ENCODE measurements around the gene FAM50A. TPM values are rescaled to one million over a fixed set of nuclear protein-coding genes. Genes with fewer than 3 reads are reported as not detected.

The FAM50A gene
- total RNA-seq, 1 donor from 2014 or later: 80.0 TPM

DNA sequence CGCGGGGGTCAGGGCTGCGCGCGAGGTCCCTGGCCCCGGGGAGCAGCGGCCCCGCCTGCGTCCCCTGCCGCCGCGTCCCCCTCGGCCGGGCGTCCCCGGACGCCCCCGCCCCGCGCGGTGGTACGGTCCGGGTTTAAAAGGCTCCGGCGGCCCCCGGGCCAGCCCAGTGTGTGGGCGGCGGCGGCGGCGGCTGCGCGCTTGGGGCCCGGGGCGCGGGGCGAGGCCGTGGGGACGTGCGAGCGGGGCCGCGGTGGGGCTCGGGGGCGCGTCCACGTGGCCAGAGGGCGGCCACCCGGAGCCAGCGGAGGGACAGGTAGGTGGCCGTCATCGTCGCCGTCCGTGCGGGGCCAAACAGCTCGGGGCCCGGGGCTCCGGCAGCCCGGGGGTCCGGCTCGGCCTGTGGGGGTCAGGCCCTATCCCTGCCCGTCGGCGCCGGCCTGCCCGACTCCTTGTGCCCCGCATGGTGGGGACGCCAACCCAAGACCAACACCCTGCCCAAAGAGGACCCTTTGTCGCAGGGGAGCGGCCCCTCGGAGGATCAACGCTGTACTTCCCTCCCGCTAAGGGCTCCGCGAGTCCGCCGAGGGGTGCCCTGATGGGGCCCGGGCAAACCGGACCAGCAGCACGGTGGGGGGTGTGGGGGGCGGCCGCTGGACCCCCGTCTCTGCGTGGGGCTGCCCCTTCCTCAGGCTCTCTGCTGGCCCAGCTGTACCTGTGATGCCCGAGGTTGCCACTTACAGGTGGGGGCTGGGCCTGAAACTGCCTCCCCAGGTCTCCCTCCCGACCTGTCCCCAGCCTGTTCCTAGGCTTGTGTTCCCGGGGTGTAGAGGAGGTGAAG lies 14.4 kb downstream of the FAM50A start, which contains the start of gene PLXNA3:
PLXNA3 (plus strand) TSS at position 166 of the 838 bp plus-strand sequence. CDS start 1,903 bp downstream, outside the sequence.
- H3K36me3 ChIP-seq (ENCODE audit: control insufficient read depth, insufficient read depth, low read length): no peaks in the 10 kb centered on the region
- no peak for DNase-seq (ENCODE audit: low read depth)
- no peaks in the 10 kb centered on the region for H3K27me3 ChIP-seq (ENCODE audit: control insufficient read depth, insufficient read depth, low read length)
- TF ChIP-seq, protein P1, sequence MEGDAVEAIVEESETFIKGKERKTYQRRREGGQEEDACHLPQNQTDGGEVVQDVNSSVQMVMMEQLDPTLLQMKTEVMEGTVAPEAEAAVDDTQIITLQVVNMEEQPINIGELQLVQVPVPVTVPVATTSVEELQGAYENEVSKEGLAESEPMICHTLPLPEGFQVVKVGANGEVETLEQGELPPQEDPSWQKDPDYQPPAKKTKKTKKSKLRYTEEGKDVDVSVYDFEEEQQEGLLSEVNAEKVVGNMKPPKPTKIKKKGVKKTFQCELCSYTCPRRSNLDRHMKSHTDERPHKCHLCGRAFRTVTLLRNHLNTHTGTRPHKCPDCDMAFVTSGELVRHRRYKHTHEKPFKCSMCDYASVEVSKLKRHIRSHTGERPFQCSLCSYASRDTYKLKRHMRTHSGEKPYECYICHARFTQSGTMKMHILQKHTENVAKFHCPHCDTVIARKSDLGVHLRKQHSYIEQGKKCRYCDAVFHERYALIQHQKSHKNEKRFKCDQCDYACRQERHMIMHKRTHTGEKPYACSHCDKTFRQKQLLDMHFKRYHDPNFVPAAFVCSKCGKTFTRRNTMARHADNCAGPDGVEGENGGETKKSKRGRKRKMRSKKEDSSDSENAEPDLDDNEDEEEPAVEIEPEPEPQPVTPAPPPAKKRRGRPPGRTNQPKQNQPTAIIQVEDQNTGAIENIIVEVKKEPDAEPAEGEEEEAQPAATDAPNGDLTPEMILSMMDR (IDR thresholded peaks at IDR 0.05; ENCODE audit: insufficient read depth, low read length, poor library complexity, severe bottlenecking): no peak
- H3K4me3 ChIP-seq (ENCODE audit: low read depth, low read length): peak within 1 kb of the TSS; percentile 70

DNA sequence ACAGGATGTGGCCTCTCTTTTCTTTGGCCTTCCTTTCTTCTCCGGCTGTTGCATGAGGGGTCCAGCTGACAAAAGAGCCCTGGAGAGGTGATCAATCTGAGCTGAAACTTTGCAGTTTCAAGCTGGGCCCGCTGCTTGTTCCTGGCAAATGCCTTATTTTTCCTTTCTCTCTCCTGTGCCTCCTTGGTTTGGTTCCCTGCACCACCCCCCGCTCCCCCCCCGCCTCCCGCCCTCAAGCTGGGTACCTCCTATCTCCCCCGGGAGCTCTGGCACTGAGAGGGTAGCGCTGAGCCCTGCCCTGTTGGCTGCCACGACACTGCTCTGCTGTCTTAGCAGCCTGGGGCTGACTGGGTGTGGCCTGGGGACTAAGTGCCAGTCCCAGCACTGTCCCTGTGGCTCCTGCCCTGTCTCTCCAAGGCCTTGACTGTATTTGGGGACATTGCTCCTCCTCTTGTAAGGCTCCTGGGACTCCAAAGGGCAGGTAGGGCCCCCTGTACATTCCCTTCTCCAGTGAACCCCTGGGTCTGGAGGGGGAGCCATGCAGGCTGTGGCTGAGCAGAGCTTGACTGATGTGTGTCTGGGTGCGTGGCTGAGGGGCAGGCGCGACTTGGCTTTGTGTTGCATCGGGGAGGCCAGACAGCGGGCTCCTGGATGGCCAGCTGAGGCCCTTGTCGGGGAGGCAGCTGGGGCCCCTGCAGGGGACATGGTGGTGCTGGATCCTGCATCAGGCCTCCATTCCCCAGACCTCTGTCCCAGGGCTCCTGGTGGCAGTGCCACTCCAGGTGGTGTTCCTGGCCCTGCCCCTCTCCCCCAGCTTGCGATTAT lies 15.2 kb downstream of the FAM50A start:
- Histone ChIP-seq H3K27me3 (ENCODE audit: control insufficient read depth, insufficient read depth, low read length) (no peaks in the 10 kb centered on the region), H3K4me3 (ENCODE audit: low read depth, low read length) (peak overlapping the region; percentile 70), H3K36me3 (ENCODE audit: control insufficient read depth, insufficient read depth, low read length) (no peaks in the 10 kb centered on the region)
- no peak for DNase-seq (ENCODE audit: low read depth)
- TF ChIP-seq, protein P1 (IDR thresholded peaks at IDR 0.05; ENCODE audit: insufficient read depth, low read length, poor library complexity, severe bottlenecking): no peak

DNA sequence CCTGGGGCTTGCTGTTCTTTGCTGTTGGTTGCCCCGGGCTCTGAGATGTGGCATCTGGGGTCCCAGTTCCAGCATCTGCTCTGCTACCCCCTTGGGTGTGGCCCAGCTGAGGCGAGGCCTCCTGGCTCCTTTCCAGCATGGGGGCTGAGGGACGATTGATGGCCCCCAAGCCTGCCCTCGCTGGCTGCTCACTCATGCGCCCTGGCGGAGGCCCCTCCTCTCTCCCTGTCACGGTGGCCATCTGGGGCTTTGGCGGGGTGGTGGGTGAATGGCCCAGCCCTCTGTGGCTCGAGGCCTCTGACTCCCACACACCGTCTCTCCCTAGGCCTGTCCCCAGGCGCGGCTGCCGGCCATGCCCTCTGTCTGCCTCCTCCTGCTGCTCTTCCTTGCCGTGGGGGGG lies 15.9 kb downstream of the FAM50A start:
- TF ChIP-seq, protein P1 (IDR thresholded peaks at IDR 0.05; ENCODE audit: insufficient read depth, low read length, poor library complexity, severe bottlenecking): no peak
- DNase-seq (ENCODE audit: low read depth): no peak
- H3K27me3 ChIP-seq (ENCODE audit: control insufficient read depth, insufficient read depth, low read length): no peaks in the 10 kb centered on the region
- peak overlapping the region; percentile 70 for H3K4me3 ChIP-seq (ENCODE audit: low read depth, low read length)
- no peaks in the 10 kb centered on the region for H3K36me3 ChIP-seq (ENCODE audit: control insufficient read depth, insufficient read depth, low read length)

DNA sequence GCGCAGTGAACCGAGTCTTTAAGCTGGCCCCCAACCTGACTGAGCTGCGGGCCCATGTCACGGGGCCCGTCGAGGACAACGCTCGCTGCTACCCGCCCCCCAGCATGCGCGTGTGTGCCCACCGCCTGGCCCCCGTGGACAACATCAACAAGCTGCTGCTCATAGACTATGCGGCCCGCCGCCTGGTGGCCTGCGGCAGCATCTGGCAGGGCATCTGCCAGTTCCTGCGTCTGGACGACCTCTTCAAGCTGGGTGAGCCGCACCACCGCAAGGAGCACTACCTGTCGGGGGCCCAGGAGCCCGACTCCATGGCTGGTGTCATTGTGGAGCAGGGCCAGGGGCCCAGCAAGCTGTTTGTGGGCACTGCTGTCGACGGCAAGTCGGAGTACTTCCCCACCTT lies 16.4 kb downstream of the FAM50A start:
- no peak for DNase-seq (ENCODE audit: low read depth)
- Histone ChIP-seq H3K36me3 (ENCODE audit: control insufficient read depth, insufficient read depth, low read length) (no peaks in the 10 kb centered on the region), H3K27me3 (ENCODE audit: control insufficient read depth, insufficient read depth, low read length) (no peaks in the 10 kb centered on the region), H3K4me3 (ENCODE audit: low read depth, low read length) (no peak overlapping the region)
- TF ChIP-seq, protein P1 (IDR thresholded peaks at IDR 0.05; ENCODE audit: insufficient read depth, low read length, poor library complexity, severe bottlenecking): peak; percentile 28

DNA sequence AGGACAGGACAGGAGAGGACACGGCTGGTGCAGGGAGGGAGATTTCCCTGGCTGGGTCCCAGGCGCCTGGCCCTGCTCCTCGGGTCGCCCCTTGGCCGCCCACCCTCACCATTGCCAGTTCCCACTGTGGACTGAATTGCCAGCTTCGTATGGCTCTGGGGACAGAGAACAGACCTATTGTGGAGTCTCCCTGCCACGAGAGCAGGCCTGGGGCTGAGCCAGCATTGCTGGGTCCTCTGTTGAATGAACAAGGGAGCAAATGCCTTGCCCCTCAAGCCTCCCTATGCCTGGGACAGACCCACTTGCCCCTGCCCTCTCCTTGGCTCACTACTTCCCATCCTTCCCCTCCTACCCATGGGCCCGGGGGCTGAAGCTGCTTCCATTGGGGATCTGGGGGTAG lies 18.5 kb downstream of the FAM50A start:
- no peak overlapping the region for H3K4me3 ChIP-seq (ENCODE audit: low read depth, low read length)
- H3K36me3 ChIP-seq (ENCODE audit: control insufficient read depth, insufficient read depth, low read length): no peaks in the 10 kb centered on the region
- TF ChIP-seq, protein P1 (IDR thresholded peaks at IDR 0.05; ENCODE audit: insufficient read depth, low read length, poor library complexity, severe bottlenecking): no peak
- no peak for DNase-seq (ENCODE audit: low read depth)
- H3K27me3 ChIP-seq (ENCODE audit: control insufficient read depth, insufficient read depth, low read length): no peaks in the 10 kb centered on the region

All from kidney epithelial cell (primary cell).